Activated CD4-positive, alpha-beta T cell treated with anti-CD3 and anti-CD28 coated beads, Interleukin-2, amount 50 U/mL, for 1 hour (primary cell): ENCODE data around the gene PMP22.

Source experiments
- DNase-seq: peaks from one replicate; pipeline ENCODE4 v3.0.0-alpha.2; 2020

The PMP22 gene

GRCh38 chr17:15265131-15265530 lies at the start of gene PMP22:
PMP22 (minus strand) TSS chr17:15265326; CDS start chr17:15260727, 4,599 bp downstream.
- DNase-seq: no peak

- no peak for DNase-seq
These were observed 46.9 kb upstream of the PMP22 start for GRCh38 chr17:15311996-15312395.

DNA sequence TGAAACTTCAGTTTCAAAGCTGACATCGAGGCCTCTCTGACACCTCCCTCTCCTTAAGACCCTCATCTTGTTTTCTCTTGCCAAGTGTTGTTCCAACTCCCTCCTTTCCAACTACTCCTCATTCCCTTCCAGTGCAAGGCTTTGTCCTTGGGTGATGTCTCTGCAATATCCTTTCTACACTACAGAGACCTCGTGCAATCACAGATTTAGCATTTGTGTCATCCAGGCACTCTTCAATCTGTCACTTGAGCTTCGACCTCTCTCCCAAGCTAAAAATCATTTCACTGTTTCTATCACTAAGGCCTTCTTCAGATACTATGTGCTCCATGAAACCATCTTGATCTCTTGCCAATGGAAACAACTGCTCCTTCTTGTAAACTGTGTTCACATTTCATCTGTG lies 44.7 kb upstream of the PMP22 start:
- no peak for DNase-seq

DNA sequence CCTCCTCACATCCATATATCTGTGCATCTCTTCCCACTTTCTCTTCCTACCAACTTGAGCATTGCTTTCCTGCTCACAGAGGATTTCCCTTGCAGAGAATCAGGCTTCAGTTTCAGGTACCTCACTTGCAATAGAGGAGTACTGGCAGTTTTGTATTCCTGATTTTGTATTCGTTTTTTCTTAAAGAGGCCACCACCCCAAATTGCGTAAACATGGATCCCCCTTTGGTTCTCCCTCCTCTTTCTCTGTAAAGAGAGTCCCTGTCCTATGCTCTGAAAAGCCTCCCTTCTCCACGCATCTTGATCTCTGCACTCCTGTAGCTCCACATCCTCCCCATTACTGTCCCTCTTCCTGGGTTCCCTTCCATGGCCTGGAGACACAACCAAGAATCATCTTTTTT lies 44.1 kb upstream of the PMP22 start:
- no peak for DNase-seq

DNA sequence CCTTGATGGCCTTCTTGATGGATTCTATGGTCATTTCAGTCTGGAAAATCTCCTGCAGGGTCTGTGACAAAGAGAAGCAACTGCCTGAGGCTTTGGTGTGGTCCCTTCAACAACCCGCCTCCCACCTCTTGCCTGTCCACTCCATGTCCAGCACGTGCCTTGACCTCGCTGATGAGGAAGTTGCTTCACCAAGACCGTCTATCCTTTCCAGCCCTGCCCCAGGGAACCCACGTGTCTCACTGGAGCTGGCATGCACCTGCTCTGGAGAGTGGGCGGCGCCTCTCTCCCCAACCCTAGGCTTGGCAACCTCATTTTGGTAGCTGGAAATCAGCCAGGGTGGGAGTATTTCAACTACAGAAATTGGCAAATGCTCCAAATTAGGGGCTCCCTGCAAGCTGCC lies 43.6 kb upstream of the PMP22 start:
- DNase-seq: no peak

- DNase-seq: no peak
These were observed 42.6 kb upstream of the PMP22 start for GRCh38 chr17:15307710-15308111.

- DNase-seq: no peak
These were observed 38.7 kb upstream of the PMP22 start for GRCh38 chr17:15303851-15304250.

DNA sequence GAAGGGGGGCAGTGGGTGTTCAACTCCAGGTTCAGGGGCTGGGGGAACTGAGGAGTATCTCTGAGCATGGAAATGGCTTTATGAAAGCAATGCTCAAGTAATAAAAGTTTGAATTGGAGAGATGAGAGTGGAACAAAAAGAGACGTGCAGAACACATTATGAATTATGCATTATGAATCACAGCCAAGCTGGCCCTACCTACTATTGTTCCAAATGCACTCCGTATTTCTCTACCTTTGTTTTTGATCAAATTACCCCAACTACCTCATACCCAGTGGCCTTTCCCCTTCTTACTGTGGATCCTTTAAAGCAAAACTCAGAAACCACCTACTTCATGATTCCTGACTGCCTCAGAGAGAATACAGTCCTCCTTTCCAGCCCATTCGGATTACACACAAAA lies 38.1 kb upstream of the PMP22 start:
- DNase-seq: no peak

GRCh38 chr17:15301845-15302244 lies 36.7 kb upstream of the PMP22 start:
- no peak for DNase-seq

DNA sequence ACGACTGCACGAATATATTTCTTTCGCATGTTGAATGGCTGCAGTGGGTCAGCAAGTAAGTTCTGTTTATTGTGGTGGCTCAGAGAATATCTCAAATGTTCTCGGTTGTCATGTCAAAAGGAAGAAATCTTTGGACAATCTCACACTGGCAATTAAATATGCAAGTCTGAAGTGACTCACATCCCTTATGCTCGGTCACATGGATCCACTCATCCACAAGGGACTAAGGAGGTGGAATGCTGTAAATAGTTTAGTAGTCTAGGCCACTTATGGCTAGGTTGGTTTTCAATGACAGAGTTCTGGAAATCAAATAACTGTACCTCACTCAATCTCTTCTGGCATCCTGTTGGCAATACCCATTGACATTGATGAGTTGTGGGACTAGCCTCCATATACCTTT lies 33.0 kb upstream of the PMP22 start:
- no peak for DNase-seq

GRCh38 chr17:15293558-15293957 lies 28.4 kb upstream of the PMP22 start:
- no peak for DNase-seq

- no peak for DNase-seq
These were observed 26.7 kb upstream of the PMP22 start for GRCh38 chr17:15291674-15292361.

DNA sequence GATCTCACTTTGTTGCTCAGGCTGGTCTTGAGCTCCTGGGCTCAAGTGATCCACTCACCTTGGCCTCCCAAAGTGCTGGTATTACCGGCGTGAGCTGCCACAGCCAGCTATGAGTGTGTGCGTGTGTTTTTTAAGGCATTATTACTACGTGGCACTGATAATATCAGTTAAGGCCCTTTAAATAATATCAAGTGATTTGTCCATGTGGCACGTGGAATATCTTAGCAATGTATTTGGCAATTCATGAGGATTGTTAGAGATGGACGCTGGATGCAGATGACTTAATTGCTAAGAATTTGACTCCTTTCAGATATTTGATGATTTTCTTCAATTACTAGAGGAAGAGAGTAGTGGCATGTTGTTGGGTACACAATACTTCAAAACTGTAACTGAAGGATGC lies 25.5 kb upstream of the PMP22 start:
- DNase-seq: no peak

GRCh38 chr17:15289285-15290183 lies 24.4 kb upstream of the PMP22 start:
- DNase-seq: no peak

- DNase-seq: no peak
These were observed 23.7 kb upstream of the PMP22 start for GRCh38 chr17:15288859-15289258.

GRCh38 chr17:15287538-15288267 lies 22.6 kb upstream of the PMP22 start:
- DNase-seq: no peak

DNA sequence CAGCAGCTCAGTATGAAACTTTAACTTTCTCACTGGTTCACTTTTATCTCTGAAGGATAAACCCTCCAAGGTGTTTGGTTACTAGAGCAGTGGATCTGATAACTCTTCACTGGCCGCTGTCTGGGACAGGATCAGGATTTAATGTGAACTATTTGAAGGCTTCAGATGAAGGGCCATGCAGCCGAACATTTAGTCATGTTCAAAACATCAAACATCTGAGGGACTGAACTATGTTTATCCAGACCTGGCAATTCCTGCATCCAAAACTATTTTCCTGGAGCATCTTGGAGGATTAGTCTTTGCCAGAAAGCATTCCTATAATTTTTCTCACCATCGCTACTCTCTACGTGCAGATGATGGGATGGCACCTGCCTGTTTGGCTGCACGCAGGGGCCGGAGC lies 20.3 kb upstream of the PMP22 start:
- DNase-seq: no peak

- no peak for DNase-seq
These were observed 19.4 kb upstream of the PMP22 start for GRCh38 chr17:15284537-15284936.

- DNase-seq: no peak
These were observed 19.0 kb upstream of the PMP22 start for GRCh38 chr17:15284107-15284506.

DNA sequence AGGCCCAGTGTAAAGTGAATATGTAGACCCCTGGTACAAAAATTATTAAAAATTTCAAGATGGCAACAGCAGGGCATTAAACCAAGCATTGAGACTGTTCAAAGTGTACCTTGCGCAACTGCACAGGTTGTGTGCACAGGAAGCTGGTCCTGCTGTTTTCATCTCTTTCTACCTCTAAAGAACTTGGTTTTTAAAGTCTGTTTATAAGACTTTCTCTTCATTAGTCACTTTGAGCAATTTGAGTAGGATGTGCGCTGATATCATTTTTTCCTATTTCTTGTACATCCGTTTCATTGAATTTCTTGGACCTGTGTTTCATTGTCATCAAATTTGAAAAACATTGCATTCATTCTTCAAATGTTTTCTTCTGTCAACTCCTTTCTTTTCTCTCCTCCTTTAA lies 16.8 kb upstream of the PMP22 start:
- DNase-seq: no peak

DNA sequence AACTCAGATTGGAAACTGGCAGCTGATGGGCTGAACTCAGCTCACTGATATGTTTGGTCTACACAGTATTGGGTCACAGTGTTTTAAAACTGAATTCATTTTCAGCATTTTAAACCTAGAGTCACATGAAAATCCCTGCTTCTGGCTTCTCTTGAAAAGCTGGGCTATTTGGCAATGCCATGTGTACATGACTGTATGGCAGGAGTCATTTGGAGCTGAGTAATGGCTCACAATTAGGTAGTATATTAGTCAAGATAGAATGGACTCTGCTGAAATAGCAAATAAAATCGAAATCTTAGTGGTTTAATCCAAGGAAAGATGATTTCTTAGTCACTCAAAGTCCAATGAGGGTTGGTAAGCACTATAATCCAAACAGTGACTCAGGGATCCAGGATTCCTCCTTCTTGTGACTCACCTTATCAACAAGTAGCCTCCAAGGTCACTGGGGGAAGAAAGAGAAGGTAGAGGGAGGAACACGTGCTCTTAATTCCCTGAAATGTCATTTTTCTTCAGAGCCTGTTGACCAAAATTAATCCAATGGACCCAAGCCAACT lies 13.9 kb upstream of the PMP22 start:
- DNase-seq: no peak

DNA sequence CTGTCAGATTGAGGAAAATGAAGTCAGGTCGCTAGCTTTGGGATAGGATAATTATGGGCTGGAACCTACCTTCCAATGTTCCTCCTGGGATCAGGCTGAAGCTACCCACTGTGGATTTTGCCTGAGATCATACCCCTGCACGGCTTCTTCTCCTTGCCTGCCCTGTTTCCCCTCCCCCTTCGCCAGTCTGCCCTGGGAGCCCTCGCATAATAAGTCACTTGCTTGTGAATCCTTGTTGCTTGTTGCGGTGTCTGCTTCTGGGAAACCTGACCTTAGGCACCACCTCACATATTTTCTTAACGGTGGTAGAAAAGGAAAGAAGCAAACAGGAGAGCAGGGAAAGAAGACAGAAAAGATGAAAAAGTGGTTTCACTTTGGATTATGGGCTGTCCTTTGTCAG lies 13.3 kb upstream of the PMP22 start:
- no peak for DNase-seq

DNA sequence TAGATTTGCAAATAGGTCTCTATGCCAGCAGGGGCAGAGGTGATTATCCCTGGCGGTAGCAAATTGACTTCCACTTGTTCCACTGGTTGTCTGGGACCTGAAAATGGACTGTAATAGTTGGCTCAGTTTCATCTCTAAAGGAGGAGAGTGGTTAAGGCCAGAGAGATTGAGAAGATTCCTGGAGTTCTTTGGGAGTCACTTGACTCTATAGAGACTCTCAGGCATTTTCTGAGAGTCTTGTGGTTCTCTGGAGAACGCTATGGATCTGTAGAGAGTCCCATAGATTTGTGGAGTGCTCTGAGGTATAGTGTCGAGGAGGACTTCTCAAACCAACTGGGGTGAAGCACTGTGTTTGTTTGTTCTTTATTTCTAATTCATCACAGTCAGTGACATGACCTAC lies 8.9 kb upstream of the PMP22 start:
- no peak for DNase-seq
